Endothelial cell of umbilical vein (primary cell): Measurements from ENCODE around the gene ANKRD60.

Experiments
- EZH2 ChIP-seq: IDR thresholded peaks from 2 replicates; pipeline ENCODE4 v1.6.1; 2012; ENCODE audit warnings: borderline replicate concordance, low read depth, mild to moderate bottlenecking, moderate library complexity, low read length, inconsistent platforms; ENCODE audit not compliant: severe bottlenecking
- MYC ChIP-seq: IDR thresholded peaks from one replicate; pipeline ENCODE4 v1.6.1; 2011; ENCODE audit warnings: mild to moderate bottlenecking, low read depth, low read length
- POLR2A ChIP-seq: IDR thresholded peaks from 2 replicates; pipeline ENCODE4 v1.6.1; 2012; ENCODE audit warnings: low read depth, mild to moderate bottlenecking, control low read depth, low read length
- POLR2AphosphoS5 ChIP-seq: IDR thresholded peaks from 2 replicates; pipeline ENCODE4 v1.6.1; 2012; ENCODE audit warnings: low read depth, mild to moderate bottlenecking, control low read depth, low read length, moderate library complexity; ENCODE audit not compliant: insufficient read depth
- TF ChIP-seq, protein P1 (sequence below), 2 donors: IDR thresholded peaks; 1 replicate in 1 of 2; 2 replicates in 1 of 2; pipeline ENCODE4 v1.5.1; 2011; ENCODE audit warnings: low read length in 2 of 2, mild to moderate bottlenecking in 2 of 2, moderate library complexity in 2 of 2, control low read depth in 1 of 2, inconsistent platforms in 1 of 2, low read depth in 1 of 2; ENCODE audit not compliant: insufficient read depth in 1 of 2; ENCODE audit errors: extremely low read depth in 1 of 2

DNA sequence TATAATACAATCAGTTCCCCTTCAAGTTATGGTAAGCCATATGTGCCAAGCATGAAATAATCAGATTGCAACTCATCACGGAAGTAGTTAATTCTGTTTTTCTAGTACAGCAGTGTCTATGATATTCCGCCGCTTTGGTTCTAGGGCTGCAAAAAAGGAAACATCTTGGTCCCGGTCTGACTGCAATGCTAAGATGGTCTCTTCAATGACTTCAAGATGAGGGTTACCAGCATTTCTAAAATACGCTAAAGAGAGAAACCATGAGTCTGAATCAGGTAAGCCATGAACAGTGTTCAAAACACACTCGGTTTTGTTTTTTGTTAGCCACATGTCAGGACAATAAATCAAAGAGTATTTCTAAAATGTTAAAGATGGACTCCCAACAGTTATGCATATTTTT lies 3.2 kb upstream of the ANKRD60 start:
- TF ChIP-seq POLR2A, result no peak
- TF ChIP-seq, protein P1, sequence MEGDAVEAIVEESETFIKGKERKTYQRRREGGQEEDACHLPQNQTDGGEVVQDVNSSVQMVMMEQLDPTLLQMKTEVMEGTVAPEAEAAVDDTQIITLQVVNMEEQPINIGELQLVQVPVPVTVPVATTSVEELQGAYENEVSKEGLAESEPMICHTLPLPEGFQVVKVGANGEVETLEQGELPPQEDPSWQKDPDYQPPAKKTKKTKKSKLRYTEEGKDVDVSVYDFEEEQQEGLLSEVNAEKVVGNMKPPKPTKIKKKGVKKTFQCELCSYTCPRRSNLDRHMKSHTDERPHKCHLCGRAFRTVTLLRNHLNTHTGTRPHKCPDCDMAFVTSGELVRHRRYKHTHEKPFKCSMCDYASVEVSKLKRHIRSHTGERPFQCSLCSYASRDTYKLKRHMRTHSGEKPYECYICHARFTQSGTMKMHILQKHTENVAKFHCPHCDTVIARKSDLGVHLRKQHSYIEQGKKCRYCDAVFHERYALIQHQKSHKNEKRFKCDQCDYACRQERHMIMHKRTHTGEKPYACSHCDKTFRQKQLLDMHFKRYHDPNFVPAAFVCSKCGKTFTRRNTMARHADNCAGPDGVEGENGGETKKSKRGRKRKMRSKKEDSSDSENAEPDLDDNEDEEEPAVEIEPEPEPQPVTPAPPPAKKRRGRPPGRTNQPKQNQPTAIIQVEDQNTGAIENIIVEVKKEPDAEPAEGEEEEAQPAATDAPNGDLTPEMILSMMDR (IDR thresholded peaks at IDR 0.05; ENCODE audit: extremely low read depth in 1 of 2, insufficient read depth in 1 of 2, low read depth in 1 of 2, low read length in 2 of 2), result no peak
- no peak for TF ChIP-seq POLR2AphosphoS5
- TF ChIP-seq EZH2, result no peak
- TF ChIP-seq MYC, result no peak
